ENCODE data around the gene PPP5C. TPM values are rescaled to one million over a fixed set of nuclear protein-coding genes. Genes with fewer than 3 reads are reported as not detected.

Gene PPP5C
- total and polyA plus RNA-seq, 2 of the 8 experiments (the other 6 are each of a cell fraction or from before 2014, with no cell fraction given): 112 to 156 TPM

DNA sequence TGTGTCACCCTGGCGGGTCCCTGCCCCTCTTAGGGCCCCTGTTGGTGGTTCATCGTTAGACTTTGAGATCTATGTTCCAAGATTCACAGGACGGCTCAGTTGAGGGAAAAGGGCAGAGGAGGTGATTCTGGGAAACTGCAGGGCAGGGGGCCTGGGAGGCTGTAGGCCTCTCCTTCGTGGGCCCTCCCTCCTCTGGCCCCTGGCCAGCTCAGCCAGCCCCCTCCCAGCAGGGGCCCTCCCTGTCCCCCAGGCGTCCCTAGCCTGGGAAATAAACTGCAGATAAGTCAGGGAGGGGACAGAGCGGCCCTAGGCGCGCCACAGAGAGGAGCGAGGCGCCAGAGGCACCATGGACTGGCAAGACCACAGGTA, 43.6 kb upstream of the PPP5C start (continued):
- no peak for TF ChIP-seq ASH2L (IDR thresholded peaks at IDR 0.05; ENCODE audit: low read length)
- no peak for TF ChIP-seq TEAD4 (IDR thresholded peaks at IDR 0.05; ENCODE audit: low read depth, low read length)

Measured in H1 (cell line).